ENCODE measurements around the gene KCNH2. TPM values are rescaled to one million over a fixed set of nuclear protein-coding genes. Genes with fewer than 3 reads are reported as not detected.

The KCNH2 gene
- total and polyA plus RNA-seq, 2 experiments from 2014 or later: 8.4 to 9.1 TPM

DNA sequence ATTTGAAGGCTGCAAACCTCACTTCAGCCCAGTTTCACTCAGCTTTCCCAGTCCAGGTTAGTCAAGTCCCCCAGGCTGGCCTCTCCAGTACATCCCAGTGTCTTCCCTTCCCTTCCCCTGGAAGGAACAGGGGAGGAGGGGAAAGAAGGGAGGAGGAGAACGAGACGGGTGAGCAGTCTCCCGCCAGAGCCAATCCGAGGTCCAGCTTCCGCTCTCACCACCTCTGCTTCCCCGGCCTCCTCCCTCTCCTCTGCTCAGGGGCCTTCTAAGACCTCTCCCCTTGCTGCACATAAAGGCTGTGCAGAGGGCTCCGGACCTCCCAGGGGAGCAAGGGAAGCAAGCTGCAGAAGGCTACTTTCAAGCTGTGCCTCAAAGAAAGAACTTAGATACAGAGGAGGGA lies 42.1 kb upstream of the KCNH2 start:
- peak overlapping the region; percentile 53 for H3K4me2 ChIP-seq
- no peaks in the 10 kb centered on the region for H3K36me3 ChIP-seq (replicated peaks; ENCODE audit: insufficient read depth, low read depth)
- H3K9me3 ChIP-seq (ENCODE audit: low read depth): no peaks in the 10 kb centered on the region
- H3K9me2 ChIP-seq (replicated peaks; ENCODE audit: insufficient read depth): no peaks in the 10 kb centered on the region
- no peak overlapping the region for H3K4me3 ChIP-seq
- TF ChIP-seq EZH2phosphoT487 (IDR thresholded peaks at IDR 0.05; ENCODE audit: low read depth, severe bottlenecking, unreplicated experiment) (no peak), EZH2 (IDR thresholded peaks at IDR 0.05; ENCODE audit: borderline replicate concordance) (no peak)
- TF ChIP-seq, protein P1, sequence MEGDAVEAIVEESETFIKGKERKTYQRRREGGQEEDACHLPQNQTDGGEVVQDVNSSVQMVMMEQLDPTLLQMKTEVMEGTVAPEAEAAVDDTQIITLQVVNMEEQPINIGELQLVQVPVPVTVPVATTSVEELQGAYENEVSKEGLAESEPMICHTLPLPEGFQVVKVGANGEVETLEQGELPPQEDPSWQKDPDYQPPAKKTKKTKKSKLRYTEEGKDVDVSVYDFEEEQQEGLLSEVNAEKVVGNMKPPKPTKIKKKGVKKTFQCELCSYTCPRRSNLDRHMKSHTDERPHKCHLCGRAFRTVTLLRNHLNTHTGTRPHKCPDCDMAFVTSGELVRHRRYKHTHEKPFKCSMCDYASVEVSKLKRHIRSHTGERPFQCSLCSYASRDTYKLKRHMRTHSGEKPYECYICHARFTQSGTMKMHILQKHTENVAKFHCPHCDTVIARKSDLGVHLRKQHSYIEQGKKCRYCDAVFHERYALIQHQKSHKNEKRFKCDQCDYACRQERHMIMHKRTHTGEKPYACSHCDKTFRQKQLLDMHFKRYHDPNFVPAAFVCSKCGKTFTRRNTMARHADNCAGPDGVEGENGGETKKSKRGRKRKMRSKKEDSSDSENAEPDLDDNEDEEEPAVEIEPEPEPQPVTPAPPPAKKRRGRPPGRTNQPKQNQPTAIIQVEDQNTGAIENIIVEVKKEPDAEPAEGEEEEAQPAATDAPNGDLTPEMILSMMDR (IDR thresholded peaks at IDR 0.05; ENCODE audit: poor library complexity): no peak
- H4K20me1 ChIP-seq (ENCODE audit: insufficient read depth, poor library complexity, severe bottlenecking): no peaks in the 10 kb centered on the region
- H3K27me3 ChIP-seq: peaks cover 33% of the 10 kb centered on the region
- no peaks in the 10 kb centered on the region for H3K79me2 ChIP-seq
- WGBS (ENCODE audit: low lambda C conversion rate, missing lambda C conversion rate): 43% methylated on average over 4 of the region's 7 CpGs
- DNase-seq (ENCODE audit: low spot score): no peak
- H3K27ac ChIP-seq: no peak overlapping the region
- peaks cover 12% of the 10 kb centered on the region for H3K4me1 ChIP-seq (ENCODE audit: insufficient read depth)
- H2AFZ ChIP-seq: no peak overlapping the region

DNA sequence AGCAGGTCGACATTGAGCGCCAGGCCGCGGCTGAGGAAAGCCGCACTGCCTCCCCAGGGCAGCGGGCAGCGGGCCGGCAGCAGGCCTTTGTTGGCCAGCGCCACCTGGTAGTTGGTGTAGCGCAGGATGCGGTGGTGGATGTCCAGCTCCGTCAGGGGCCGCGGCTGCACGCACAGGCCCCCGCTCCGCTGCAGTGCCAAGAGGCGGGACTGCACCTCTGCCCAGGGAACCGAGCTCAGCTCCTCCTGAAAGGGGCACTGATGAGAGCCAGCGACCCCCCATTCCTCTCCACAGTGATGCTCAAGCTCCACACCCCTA lies 41.0 kb upstream of the KCNH2 start:
- Histone ChIP-seq H3K79me2 (no peaks in the 10 kb centered on the region), H4K20me1 (ENCODE audit: insufficient read depth, poor library complexity, severe bottlenecking) (no peaks in the 10 kb centered on the region), H2AFZ (peak overlapping the region; percentile 31), H3K9me3 (ENCODE audit: low read depth) (no peaks in the 10 kb centered on the region), H3K4me3 (no peak overlapping the region), H3K27me3 (peaks cover 33% of the 10 kb centered on the region), H3K9me2 (replicated peaks; ENCODE audit: insufficient read depth) (no peaks in the 10 kb centered on the region), H3K36me3 (replicated peaks; ENCODE audit: insufficient read depth, low read depth) (no peaks in the 10 kb centered on the region), H3K4me1 (ENCODE audit: insufficient read depth) (peaks cover 12% of the 10 kb centered on the region), H3K4me2 (peak overlapping the region; percentile 78), H3K27ac (no peak overlapping the region)
- 49% methylated on average over 20 of the region's 20 CpGs for WGBS (ENCODE audit: low lambda C conversion rate, missing lambda C conversion rate)
- DNase-seq (ENCODE audit: low spot score): no peak
- no peak for TF ChIP-seq EZH2phosphoT487 (IDR thresholded peaks at IDR 0.05; ENCODE audit: low read depth, severe bottlenecking, unreplicated experiment)
- no peak for TF ChIP-seq EZH2 (IDR thresholded peaks at IDR 0.05; ENCODE audit: borderline replicate concordance)
- TF ChIP-seq, protein P1 (IDR thresholded peaks at IDR 0.05; ENCODE audit: poor library complexity): no peak

DNA sequence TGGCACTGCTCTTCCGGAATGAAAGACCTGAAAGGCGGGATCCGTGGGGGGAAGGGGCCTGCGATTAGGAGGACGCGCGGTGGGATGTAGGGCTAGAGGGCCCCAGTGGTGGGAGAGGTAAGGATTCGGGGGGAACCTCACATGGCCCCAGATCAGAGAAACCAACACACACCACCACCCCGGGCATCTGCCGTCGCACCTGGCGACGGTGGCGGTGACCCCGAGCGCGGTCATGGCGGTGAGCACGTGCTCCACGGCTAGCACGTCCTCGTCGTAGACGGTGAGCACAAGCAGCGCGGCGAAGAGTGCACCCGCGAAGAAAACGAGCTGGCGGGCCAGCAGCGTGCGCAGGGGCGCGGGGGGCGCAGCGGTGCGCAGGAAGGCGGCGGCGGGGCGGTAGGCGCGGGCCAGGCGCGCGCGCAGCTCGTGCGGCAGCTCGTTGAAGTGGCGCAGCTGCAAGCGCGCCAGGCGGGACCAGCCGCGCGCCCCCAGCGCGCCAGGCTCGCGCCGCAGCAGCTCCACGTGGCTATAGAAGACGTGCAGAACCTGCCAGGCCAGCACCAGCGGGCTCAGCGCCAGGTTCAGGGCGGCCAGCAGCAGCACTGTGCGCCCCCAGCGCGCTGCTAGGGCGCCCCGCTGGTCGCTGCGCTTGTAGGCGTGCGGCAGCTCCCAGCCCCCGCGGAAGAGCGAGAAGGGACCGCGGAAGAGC lies 40.5 kb upstream of the KCNH2 start:
- TF ChIP-seq EZH2phosphoT487 (IDR thresholded peaks at IDR 0.05; ENCODE audit: low read depth, severe bottlenecking, unreplicated experiment) (no peak), EZH2 (IDR thresholded peaks at IDR 0.05; ENCODE audit: borderline replicate concordance) (peak; percentile 58)
- TF ChIP-seq, protein P1 (IDR thresholded peaks at IDR 0.05; ENCODE audit: poor library complexity): no peak
- Histone ChIP-seq H3K9me3 (ENCODE audit: low read depth) (no peaks in the 10 kb centered on the region), H3K4me2 (peak overlapping the region; percentile 78), H3K79me2 (no peaks in the 10 kb centered on the region), H3K36me3 (replicated peaks; ENCODE audit: insufficient read depth, low read depth) (no peaks in the 10 kb centered on the region), H3K27ac (no peak overlapping the region), H3K4me3 (no peak overlapping the region), H2AFZ (peak overlapping the region; percentile 31), H4K20me1 (ENCODE audit: insufficient read depth, poor library complexity, severe bottlenecking) (no peaks in the 10 kb centered on the region), H3K9me2 (replicated peaks; ENCODE audit: insufficient read depth) (no peaks in the 10 kb centered on the region), H3K27me3 (peaks cover 33% of the 10 kb centered on the region), H3K4me1 (ENCODE audit: insufficient read depth) (peaks cover 16% of the 10 kb centered on the region)
- WGBS (ENCODE audit: low lambda C conversion rate, missing lambda C conversion rate): 14% methylated on average over 53 of the region's 82 CpGs
- DNase-seq (ENCODE audit: low spot score): peak; percentile 68

Measured in hepatocyte (in vitro differentiated cells).